ENCODE data around the gene CNTNAP3.
"Not testable (repeated sequence)": the region's sequence is repeated elsewhere in the genome, so short reads cannot be mapped to it uniquely, and the experiment has no call there.

Gene CNTNAP3

DNA sequence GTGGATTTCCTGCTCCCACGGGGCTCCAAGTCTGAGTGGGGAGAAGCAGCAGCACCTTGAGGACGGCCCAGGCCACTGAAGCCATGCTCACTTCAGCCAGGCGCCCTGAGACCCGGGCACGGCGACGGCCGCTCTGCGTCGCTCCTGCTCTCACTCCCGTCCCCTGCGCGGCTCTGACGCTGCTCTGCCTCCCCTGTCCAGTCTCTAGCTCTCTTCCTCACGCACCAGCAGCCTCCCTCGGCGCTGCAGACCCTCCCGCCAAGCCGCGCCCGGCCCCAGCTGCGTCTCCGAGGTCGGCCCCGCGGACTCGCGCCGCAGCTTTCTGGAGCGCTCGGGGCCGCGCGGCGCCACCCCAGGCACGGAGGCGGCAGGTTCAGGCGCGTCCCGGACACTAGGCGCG lies at the start of gene CNTNAP3:
CNTNAP3 (minus strand) TSS at position 188 of the 400 bp plus-strand sequence; CDS start at position 85, 103 bp downstream.
- not testable (repeated sequence) for DNase-seq (ENCODE audit: low read depth); H3K4me3 ChIP-seq (replicated peaks; ENCODE audit: low read depth, low read length)

DNA sequence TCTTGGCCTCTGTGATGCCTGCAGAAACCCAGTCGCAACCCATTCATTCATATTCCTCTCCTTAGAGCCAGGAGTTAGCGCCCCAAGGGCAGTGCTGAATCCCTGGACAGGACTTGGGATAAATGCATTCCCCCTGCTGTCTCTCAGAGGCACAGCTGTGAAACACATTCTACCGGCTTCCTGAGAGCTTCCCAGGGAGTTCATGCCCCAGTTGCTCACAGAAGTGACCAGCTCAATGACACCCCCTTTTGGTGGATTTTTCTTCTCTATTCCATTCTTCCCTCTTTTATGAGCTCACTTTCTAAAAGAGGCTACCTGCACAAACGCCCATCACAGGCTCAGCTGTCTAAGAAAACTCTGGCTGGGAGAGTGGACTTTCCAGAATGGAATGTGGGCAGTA lies 8.0 kb downstream of the CNTNAP3 start:
- DNase-seq (ENCODE audit: low read depth); H3K4me3 ChIP-seq (replicated peaks; ENCODE audit: low read depth, low read length): not testable (repeated sequence)

DNA sequence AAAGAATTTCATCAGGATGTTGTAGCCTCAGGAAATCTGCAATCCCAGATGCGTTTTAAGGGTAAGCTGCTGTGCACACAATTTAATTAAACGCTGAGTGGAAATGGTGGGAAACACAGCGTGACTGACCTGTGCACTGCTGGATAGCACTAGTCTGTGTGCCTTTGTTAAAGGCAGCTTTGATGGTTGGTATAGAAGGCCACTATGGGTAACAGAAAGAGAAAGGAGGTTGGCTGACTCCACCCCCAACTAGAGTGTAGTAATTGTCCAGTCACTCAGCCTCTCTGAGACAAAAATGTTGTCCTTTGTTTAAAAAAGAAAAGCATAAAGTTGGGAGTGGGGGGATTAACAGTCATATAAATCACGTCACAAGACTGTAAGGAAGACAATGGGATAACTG lies 45.5 kb downstream of the CNTNAP3 start:
- H3K4me3 ChIP-seq (replicated peaks; ENCODE audit: low read depth, low read length); DNase-seq (ENCODE audit: low read depth): not testable (repeated sequence)

DNA sequence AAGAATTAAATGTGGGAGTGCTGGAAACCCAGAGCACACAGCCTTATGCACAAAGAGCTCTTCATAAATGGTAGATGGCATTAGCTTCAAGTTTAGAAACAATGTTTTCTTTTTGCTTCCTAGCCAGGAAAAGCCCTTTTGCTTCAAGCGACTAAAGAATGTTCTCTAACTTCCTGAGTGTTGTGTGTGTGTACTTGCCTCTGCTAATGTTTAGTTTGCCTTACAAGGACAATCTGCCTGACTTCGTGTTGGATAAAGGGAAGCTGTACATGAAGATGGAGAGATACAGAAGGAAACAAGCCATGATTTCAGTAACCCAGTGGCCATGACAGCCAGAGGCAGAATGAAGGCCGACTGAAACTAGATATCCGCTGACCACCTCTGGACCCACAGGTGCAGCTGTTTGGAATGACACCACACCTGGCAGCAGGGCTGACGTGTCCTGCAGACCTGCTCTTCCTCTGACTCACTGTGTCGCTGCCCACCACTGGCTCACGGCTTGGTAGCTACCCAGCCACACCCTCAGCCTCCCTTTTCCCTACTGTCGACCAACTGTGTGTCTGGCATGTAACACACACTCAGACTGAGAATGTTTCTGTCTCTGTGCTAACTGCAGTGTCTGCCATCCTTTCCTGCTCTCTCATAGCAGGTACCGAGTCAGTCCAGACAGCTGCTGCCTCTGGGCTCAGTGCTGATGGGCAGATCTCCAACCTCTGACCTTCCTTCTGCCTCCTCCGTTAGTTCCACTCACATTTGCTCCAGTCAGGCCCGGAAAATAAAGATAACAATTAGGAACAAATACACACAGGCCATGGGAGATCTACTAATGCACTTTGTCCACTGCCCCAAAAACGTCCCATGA lies 55.6 kb downstream of the CNTNAP3 start:
- DNase-seq (ENCODE audit: low read depth); H3K4me3 ChIP-seq (replicated peaks; ENCODE audit: low read depth, low read length): not testable (repeated sequence)

DNA sequence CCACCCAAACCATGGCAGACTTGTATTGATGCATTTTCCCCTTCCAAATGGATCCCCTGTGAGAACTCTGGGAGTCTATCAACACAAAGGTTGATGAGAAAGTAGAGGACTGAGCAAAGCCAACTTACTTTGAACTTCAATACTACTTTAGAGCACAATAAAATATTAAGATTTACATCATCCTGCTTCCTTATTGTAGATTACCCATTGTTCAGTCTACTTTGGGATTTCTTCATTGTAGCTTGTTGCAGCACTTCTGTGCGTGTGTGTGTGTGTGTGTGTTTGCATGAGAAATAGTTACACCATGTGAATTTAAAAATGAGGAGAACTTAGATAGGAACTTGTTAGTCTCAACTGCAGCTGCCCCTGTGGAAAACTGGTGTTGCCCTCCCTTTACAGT lies 72.0 kb downstream of the CNTNAP3 start:
- not testable (repeated sequence) for DNase-seq (ENCODE audit: low read depth); H3K4me3 ChIP-seq (replicated peaks; ENCODE audit: low read depth, low read length)

DNA sequence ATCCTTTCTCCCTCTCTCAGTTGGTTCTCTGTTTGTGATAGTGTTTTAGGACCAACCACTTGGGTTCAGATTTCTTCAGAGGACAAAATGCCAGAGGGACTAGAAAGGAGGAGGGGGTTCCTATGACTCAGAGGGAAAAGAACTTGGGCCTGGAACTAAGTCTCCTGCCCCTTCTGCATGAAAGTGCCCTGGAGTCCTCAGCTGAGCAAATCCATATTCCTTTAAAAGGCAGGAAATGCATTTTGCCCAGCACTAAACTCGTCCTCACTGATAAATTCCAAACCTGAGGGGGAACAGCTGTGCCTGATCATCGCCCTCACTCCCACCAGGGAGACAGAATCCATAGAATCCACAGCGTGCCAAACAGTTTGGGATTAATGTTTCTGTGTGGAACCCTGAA lies 78.2 kb downstream of the CNTNAP3 start:
- DNase-seq (ENCODE audit: low read depth); H3K4me3 ChIP-seq (replicated peaks; ENCODE audit: low read depth, low read length): not testable (repeated sequence)

DNA sequence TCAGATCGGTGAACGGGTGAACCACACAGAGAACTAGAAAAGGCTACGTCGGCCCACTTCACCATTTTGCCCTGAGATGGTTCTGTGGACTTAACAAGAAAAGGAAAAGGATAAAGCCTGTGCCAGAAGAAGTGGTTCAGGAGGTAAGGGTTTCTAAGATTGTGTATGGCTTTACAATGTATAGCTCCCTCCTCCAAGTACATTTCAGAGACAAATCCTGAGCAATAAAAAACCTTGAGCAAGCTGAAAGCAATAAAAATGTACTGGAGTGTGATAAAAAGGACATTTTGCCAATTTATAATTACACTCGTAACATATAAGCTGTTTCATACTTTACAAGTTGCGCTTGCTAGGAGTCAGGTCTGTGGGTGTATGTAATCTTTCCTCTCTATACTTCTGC lies 81.3 kb downstream of the CNTNAP3 start:
- not testable (repeated sequence) for DNase-seq (ENCODE audit: low read depth); H3K4me3 ChIP-seq (replicated peaks; ENCODE audit: low read depth, low read length)

DNA sequence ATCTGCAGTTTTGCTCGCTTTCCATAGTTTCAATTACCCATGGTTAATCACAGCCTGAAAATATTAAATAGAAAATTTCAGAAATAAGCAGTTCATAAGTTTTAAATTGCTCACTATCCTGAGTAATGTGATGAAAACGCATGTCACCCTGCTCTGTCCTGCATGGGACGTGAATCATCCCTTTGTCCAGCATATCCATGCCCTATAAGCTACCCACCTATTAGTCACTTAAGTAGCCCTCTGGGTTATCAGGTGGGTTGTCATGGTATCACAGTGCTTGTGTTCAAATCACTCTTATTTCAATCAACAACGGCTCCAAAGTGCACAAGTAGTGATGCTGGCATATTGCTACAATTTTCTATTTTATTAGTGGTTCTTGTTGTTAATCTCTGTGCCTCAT lies 82.1 kb downstream of the CNTNAP3 start:
- DNase-seq (ENCODE audit: low read depth); H3K4me3 ChIP-seq (replicated peaks; ENCODE audit: low read depth, low read length): not testable (repeated sequence)

DNA sequence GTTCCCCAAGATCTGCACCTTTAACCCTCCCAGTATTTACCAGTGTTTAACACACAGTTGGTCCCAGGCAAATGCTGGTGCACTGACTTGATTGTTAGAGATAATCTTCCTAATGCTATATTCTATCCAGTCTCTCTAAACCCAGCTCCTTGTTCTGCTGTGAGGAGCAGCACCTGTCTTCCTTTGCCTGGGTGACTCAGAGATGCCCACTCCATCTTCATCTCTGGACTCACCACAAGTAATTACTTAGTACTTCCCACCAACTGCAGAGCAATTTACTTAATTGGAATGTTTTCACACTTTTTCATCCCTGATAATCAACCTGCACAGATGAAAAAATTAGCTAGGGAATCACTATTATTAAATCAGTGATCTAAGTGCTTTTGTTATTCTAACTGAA lies 87.6 kb downstream of the CNTNAP3 start:
- H3K4me3 ChIP-seq (replicated peaks; ENCODE audit: low read depth, low read length); DNase-seq (ENCODE audit: low read depth): not testable (repeated sequence)

DNA sequence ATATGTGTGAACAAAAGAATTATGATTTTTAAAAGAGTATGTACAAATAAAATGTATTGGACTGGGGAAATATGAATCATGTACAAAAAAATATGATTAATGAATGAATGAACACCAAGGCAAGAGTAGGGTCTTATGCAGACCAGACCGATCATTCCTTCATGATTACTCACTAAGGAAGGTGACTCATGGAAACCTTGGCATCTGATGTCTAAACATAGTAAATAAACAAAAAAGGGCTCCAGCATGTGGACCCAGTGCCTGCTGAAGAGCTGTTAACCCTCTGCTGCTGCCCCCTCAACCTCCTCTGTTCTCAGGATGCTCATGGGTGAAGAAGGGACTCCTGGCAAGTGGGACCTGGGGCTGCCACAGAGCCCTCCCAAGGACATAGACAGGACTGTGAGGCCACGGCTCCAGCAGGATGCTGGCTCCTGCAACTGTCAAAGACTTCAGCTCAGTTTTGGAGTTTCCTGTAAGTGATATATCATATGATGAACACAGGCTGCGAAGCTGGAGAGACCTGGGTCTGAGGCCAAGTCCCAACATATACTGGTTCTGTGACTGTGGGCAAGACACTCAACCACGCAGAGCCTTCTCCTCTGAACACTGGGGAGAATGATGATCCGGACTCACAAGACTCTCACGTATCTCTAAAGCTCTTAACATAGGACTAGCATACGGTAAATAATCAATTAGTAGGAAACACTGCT lies 89.8 kb downstream of the CNTNAP3 start:
- DNase-seq (ENCODE audit: low read depth); H3K4me3 ChIP-seq (replicated peaks; ENCODE audit: low read depth, low read length): not testable (repeated sequence)

DNA sequence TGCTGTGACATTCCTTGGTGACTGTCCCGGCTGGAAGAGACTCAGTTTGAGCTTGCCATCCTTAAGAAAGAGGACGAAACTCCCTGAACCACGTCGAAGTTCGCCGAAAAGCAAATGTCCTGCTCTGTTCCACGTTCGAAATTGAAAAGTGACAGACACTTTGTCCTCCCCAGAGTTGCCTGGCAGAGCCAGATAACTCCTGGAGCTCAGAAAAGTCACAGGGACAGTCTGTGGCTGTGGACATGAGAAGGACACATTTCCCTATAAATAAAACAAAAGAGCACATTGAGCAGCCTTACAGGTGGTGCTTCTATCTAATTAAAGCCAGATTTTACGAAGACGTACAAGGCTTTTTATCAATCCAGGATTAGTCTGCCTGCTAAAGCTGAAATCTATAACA lies 116.6 kb downstream of the CNTNAP3 start:
- not testable (repeated sequence) for DNase-seq (ENCODE audit: low read depth); H3K4me3 ChIP-seq (replicated peaks; ENCODE audit: low read depth, low read length)

DNA sequence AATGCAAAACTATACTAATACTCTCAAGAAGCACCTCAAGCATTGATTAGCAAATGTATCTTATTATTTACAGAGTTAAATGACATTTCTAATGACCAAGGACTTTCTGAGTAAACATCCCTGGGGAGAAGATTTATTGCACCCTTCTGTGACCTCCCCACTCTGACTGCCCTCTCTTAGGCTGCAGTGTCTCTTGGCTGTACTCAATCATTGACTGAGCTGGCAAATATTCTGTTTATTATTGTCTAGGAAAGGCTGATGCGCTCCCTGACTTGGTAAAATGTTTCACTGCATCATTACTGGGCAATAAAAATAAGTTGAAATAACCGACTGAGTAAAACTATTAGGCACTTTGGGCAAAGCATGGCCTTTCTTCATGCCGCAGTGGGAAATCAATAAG lies 130.3 kb downstream of the CNTNAP3 start:
- H3K4me3 ChIP-seq (replicated peaks; ENCODE audit: low read depth, low read length); DNase-seq (ENCODE audit: low read depth): not testable (repeated sequence)

DNA sequence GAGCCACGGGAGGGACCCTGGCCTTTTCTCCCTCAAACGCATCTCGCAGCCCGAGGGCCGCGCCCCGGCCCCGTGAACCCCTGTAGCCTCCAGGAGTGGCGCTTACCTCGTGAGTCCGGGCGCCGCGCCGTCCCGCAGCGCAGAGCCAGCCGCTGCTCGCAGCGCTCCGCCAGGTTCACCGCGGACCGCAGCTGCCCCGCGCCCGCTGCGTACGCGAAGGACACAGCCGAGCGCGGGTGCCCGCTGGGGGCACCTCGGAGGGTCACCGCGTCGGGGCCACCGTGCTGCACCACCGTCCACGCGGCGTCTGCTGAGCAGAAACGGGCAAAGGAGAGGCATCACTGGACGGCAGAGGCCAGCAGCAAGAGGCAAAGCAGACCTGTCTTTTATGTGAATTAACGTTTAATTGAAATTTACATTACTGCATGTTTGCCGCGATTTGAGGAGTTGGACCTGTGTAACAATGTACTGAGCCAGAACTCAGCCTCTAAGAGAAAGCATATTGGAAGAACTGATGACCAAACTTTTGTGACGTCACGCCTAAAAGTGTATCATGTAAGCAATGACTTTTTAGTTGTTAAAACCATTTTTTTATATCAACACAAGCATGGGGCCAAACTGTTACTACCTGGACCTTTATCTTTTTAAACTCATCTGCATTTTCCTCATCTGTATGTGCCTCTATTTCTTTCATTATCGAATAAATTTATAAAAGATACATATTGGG lies 155.0 kb downstream of the CNTNAP3 start:
- not testable (repeated sequence) for DNase-seq (ENCODE audit: low read depth); H3K4me3 ChIP-seq (replicated peaks; ENCODE audit: low read depth, low read length)

DNA sequence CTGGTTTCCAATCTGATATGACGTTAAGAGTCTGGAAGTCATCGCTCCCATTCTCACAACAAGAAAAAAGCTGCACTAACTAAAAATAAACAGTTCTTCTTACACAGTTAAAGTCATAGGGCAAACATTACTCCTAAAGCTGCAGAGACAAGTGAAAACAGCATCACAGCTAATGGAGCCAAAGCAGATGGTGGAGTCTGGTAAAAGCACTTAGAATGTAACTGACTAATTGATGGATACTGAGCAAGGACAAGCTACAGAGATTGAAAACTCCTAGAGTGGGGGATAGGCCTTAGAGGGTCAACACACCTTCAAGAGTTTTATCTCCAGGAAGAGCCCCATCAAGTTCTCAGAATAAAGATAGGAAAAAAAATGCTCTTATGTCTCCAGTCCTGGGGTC lies 166.6 kb downstream of the CNTNAP3 start:
- not testable (repeated sequence) for H3K4me3 ChIP-seq (replicated peaks; ENCODE audit: low read depth, low read length); DNase-seq (ENCODE audit: low read depth)

DNA sequence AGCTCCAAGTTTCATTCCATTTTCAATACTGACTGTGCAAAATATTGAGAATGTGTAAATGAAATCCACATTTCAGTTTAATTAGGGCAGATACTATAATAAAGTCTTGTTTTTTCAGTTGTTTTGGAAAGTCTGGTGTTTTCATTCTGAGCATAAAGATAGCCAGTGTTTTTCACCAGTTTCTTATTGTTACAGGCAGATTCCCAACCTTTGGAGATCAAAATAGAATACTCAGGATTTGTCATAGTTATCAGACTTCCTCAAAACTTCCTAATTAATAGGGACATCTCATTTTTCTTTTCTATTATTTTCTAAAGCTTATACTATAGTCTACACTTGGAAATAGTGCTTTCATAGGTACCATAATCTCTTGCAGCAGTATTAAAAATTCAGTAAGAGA lies 176.2 kb downstream of the CNTNAP3 start:
- not testable (repeated sequence) for DNase-seq (ENCODE audit: low read depth); H3K4me3 ChIP-seq (replicated peaks; ENCODE audit: low read depth, low read length)
